CD4-positive, alpha-beta T cell treated with Interleukin-6 for 4 hours (primary cell): Measurements from ENCODE around the gene GNL1.

Source experiments
- DNase-seq: peaks from one replicate; pipeline ENCODE4 v3.0.0-alpha.2; 2020; ENCODE audit warnings: mixed read lengths

GNL1 gene

DNA sequence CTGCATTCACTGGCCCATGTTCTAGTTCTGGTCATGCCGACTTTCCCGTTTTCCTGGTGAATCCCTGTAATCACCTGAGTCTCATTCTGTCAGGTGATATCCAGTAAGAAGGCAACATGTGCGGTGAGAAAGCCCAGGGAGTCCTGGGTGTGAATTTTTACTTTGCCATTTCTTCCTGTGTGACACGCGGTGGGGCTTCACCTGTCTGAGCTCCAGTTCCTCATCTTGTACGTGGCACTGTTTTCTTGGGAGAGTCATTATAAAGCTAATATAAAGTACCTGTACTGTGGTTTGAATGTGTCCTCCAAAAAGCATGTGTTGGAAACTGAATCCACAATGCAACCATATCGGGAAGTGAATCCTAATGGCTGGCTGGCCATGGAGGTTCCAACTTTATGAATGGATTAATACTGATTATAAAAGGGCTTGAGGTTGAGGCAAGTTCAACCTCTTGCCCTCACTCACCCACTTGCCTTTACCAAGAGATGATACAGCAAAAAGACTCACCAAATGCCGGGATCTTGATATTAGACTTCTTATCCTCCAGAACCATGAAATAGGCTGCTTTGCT lies 61.9 kb downstream of the GNL1 start:
- DNase-seq = no peak

GRCh38 chr6:30493643-30494250 lies 62.5 kb downstream of the GNL1 start:
- DNase-seq = peak; percentile 42

DNA sequence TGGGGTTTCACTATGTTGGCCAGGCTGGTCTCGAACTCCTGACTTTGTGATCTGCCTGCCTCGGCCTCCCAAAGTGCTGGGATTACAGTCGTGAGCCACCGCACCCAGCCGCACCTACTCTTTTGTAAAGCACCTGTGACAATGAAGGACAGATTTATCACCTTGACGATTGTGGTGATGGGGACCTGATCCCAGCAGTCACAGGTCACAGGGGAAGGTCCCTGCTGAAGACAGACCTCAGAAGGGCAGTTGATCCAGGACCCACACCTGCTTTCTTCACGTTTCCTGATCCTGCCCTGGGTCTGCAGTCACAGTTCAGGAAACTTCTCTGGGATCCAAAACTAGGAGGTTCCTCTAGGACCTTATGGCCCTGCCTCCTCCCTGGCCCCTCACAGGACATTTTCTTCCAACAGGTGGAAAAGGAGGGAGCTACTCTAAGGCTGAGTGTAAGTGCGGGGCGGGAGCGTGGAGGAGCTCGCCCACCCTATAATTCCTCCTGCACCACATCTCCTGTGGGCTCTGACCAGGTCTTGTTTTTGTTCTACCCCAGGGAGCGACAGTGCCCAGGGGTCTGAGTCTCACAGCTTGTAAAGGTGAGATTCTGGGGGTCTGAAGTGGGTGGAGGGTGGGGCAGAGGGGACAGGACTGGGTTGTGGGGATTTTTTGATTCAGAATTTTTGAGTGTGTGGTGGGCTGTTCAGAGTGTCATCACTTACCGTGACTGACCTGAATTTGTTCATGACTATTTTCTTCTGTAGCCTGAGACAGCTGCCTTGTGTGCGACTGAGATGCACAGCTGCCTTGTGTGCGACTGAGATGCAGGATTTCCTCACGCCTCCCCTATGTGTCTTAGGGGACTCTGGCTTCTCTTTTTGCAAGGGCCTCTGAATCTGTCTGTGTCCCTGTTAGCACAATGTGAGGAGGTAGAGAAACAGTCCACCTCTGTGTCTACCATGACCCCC lies 64.0 kb downstream of the GNL1 start:
- DNase-seq = no peak
